ENCODE results near the gene GPNMB. TPM values are rescaled to one million over a fixed set of nuclear protein-coding genes. Genes with fewer than 3 reads are reported as not detected.

Gene GPNMB
- total RNA-seq, 4 donors from 2014 or later: 276 to 553 (median 491) TPM

DNA sequence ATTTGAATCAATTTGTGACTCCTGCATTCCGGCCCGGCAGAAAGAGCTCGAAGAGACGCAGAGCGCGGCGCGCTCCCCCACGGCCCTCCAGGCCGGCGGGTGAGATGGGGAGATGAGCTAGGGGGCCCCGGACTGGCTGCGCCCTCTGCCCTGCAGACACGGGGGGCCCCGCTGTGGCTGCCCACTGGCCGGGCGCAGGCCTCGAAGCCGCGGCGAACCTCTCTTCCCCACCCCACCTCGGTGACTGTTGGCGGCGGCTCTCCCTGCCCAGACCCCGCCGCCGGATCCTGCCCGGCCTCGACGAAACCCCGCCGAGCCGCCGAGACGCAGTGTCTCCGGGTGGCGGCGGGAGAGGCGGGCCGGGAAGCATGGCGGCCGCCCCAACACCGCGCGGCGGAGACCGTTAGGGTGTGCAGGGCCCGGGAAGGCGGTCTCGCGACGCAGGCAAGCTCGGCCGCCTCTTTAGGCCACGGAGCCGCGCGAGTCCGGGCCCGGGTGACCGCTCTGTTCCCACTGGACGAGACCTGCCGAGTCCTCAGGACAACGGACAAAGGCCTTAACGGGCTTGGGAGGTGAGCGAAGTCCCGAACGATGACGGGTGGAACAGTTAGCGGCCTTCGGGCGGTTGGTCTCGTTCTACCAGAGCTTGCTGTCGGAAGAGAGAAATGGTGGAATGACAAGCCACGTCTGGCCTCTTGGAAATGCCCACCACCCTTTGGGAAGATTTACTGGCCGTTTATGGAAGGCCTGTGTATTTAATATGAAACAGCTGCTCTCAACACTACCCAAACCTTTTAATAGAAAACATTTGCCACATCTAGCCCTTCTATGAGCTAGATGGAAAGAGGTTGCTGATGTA is 40.4 kb upstream of the GPNMB start:
- no peaks in the 10 kb centered on the region for H3K27me3 ChIP-seq
- peak overlapping the region; percentile 44 for H3K4me3 ChIP-seq
- H3K27ac ChIP-seq: no peak overlapping the region
- no peak for DNase-seq (ENCODE audit: low spot score in 2 of 2)
- H3K4me1 ChIP-seq: peaks cover 11% of the 10 kb centered on the region
- no peaks in the 10 kb centered on the region for H3K9me3 ChIP-seq
- WGBS: 59% methylated on average over 33 of the region's 76 CpGs
- TF ChIP-seq, protein P1, sequence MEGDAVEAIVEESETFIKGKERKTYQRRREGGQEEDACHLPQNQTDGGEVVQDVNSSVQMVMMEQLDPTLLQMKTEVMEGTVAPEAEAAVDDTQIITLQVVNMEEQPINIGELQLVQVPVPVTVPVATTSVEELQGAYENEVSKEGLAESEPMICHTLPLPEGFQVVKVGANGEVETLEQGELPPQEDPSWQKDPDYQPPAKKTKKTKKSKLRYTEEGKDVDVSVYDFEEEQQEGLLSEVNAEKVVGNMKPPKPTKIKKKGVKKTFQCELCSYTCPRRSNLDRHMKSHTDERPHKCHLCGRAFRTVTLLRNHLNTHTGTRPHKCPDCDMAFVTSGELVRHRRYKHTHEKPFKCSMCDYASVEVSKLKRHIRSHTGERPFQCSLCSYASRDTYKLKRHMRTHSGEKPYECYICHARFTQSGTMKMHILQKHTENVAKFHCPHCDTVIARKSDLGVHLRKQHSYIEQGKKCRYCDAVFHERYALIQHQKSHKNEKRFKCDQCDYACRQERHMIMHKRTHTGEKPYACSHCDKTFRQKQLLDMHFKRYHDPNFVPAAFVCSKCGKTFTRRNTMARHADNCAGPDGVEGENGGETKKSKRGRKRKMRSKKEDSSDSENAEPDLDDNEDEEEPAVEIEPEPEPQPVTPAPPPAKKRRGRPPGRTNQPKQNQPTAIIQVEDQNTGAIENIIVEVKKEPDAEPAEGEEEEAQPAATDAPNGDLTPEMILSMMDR (IDR thresholded peaks at IDR 0.05): no peak
- TF ChIP-seq EP300 (IDR thresholded peaks at IDR 0.05) (no peak), POLR2AphosphoS5 (IDR thresholded peaks at IDR 0.05) (no peak), POLR2A (IDR thresholded peaks at IDR 0.05) (no peak)
- H3K36me3 ChIP-seq: peaks cover 11% of the 10 kb centered on the region

DNA sequence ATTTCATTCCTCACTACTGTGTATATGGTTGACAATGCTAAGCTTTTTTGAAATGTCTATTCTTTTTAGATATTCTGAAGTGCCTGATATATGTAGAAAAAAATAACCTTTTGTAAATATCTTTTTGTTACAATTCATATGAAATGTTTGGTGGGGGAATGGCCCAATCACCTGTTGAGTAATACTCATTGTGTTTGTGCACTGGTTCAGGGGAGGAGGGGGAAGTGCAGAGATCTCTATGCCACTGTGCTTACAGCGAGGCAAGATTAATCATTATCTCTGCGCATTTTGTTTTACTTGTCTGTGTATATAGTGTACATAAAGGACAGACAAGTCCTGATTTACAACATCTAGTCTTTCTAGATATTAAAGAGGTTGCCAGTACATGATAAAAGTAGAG is 39.6 kb upstream of the GPNMB start:
- H3K4me3 ChIP-seq: no peak overlapping the region
- peaks cover 2% of the 10 kb centered on the region for H3K36me3 ChIP-seq
- 90% methylated on average over 2 of the region's 2 CpGs for WGBS
- TF ChIP-seq POLR2AphosphoS5 (IDR thresholded peaks at IDR 0.05) (no peak), POLR2A (IDR thresholded peaks at IDR 0.05) (no peak), EP300 (IDR thresholded peaks at IDR 0.05) (no peak)
- TF ChIP-seq, protein P1 (IDR thresholded peaks at IDR 0.05): no peak
- no peak overlapping the region for H3K27ac ChIP-seq
- no peaks in the 10 kb centered on the region for H3K9me3 ChIP-seq
- no peaks in the 10 kb centered on the region for H3K27me3 ChIP-seq
- no peak for DNase-seq (ENCODE audit: low spot score in 2 of 2)
- H3K4me1 ChIP-seq: peaks cover 11% of the 10 kb centered on the region

DNA sequence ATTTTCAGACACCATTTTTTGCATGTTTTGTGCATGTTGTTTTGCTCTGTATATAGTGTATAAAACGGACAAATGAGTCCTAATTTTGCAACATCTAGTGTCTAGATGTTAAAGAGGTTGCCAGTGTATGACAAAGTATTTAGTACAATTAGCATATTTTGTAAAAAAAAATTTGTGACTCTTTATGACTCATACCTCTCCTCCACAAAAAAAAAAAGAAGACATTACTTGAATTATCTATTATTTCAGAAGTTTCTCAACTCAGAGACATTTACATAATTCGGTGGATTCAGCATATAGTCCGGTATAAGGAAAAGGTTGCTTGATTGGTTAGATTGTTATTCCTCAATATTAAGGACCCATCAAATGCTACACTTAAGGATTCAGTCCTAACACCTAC is 38.7 kb upstream of the GPNMB start:
- TF ChIP-seq, protein P1 (IDR thresholded peaks at IDR 0.05): no peak
- TF ChIP-seq POLR2AphosphoS5 (IDR thresholded peaks at IDR 0.05): no peak
- no peak for TF ChIP-seq EP300 (IDR thresholded peaks at IDR 0.05)
- no peak for TF ChIP-seq POLR2A (IDR thresholded peaks at IDR 0.05)
- H3K36me3 ChIP-seq: no peaks in the 10 kb centered on the region
- no peaks in the 10 kb centered on the region for H3K27me3 ChIP-seq
- no peaks in the 10 kb centered on the region for H3K9me3 ChIP-seq
- no peak overlapping the region for H3K27ac ChIP-seq
- no peak for DNase-seq (ENCODE audit: low spot score in 2 of 2)
- 60% methylated on average over 3 of the region's 3 CpGs for WGBS
- H3K4me3 ChIP-seq: no peak overlapping the region
- peaks cover 11% of the 10 kb centered on the region for H3K4me1 ChIP-seq

DNA sequence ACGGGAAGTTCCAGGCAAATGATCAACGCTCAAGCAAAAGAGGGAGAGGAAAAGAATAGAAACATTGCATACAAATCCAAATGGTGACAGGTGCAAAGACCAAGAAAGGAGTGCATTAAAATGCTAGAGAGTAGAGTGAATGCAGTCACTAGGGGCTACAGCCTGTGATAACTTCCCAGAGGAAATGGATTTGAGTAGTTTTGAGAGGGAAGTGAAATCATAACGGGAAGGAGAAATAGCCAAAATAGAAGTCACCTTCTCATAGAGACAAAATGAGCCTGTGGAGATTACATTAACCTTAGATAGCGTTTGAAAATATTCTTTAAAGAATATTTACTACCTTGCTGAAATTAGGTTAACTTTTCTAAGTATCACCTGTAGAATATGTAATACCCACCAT is 38.3 kb upstream of the GPNMB start:
- Histone ChIP-seq H3K36me3 (no peaks in the 10 kb centered on the region), H3K9me3 (no peaks in the 10 kb centered on the region), H3K27me3 (no peaks in the 10 kb centered on the region), H3K27ac (no peak overlapping the region), H3K4me3 (no peak overlapping the region), H3K4me1 (peaks cover 11% of the 10 kb centered on the region)
- TF ChIP-seq EP300 (IDR thresholded peaks at IDR 0.05) (no peak), POLR2A (IDR thresholded peaks at IDR 0.05) (no peak)
- WGBS: 82% methylated on average over 4 of the region's 4 CpGs
- no peak for DNase-seq (ENCODE audit: low spot score in 2 of 2)

DNA sequence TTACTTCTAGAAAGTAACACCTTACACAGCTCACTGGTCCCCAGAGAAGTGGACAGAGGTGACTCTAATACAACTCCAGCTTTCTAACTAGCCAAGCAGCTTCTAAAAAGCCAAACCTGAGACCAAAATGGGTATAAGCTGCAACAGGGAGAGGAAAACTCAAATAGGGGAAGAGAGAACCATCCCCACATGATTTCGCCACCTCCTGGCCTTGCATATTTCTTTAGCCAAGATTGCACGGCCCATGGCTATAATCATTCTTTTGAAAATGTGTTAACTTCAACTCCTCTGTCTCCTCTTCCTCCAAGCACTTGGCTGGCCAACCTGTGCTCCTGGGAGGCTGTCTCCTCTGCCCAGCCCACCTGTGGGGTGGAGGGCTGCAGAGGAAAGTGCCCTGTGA is 36.1 kb upstream of the GPNMB start:
- no peak for DNase-seq (ENCODE audit: low spot score in 2 of 2)
- no peaks in the 10 kb centered on the region for H3K36me3 ChIP-seq
- WGBS: 79% methylated on average over 2 of the region's 2 CpGs
- H3K27me3 ChIP-seq: no peaks in the 10 kb centered on the region
- no peak overlapping the region for H3K4me3 ChIP-seq
- H3K4me1 ChIP-seq: peaks cover 11% of the 10 kb centered on the region
- TF ChIP-seq POLR2A (IDR thresholded peaks at IDR 0.05): no peak
- no peak for TF ChIP-seq EP300 (IDR thresholded peaks at IDR 0.05)
- TF ChIP-seq, protein P1 (IDR thresholded peaks at IDR 0.05): no peak
- no peak for TF ChIP-seq POLR2AphosphoS5 (IDR thresholded peaks at IDR 0.05)
- no peaks in the 10 kb centered on the region for H3K9me3 ChIP-seq
- H3K27ac ChIP-seq: no peak overlapping the region
